Stimulated activated CD8-positive, alpha-beta memory T cell treated with anti-CD3 and anti-CD28 coated beads, Interleukin-15, amount 100 ng/mL, for 1 hour (primary cell): ENCODE measurements around the gene ACP5.
A peak's percentile ranks its signal among the peaks of the same experiment; 100 is the strongest.
"Not testable (repeated sequence)": the region's sequence is repeated elsewhere in the genome, so short reads cannot be mapped to it uniquely, and the experiment has no call there.

Source experiments
- DNase-seq: peaks from one replicate; pipeline ENCODE4 v3.0.0-alpha.2; 2020; ENCODE audit warnings: low read depth

Gene ACP5

DNA sequence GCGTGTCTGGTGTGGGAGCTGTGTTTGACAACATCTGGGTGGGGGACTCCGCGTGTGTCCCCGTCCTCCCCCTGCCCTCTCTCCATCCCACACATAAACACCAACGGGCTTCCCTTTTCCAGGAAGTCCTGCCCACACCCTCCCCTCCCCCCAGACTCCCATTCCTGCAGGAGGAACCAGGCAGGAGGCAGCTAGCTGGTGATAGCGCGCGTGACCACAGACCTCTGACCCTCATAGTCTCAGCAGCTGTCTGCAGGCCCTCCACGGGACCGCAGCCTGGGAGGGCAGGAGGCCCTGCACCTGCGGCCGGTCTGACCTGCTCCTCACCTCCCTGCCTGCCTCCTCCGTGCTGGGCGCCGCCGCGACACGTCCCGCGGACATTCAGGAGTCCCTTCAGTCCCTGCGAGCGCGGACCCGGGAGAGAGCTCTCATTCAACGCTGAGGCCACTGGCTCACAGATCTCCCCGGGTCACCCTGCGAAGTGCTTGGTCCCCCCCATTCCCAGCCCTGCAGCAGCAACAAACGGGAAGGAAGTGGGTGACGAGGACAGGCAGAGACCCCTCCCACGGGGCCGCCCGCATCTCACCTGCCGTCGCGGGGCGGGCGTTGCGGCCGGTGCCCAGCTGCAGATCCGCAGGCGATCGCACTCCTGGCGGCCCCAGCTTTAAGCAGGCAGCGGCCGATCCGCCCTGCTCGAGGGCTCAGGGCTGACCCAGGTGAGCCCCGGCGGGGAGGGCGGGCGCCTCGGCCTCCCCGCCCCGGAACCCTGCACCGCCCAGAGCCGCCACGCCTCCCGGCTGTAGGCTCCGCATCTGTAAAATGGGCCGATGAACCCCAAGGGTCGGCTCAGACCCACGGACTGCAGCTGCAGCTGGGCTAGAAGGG is 1.1 kb upstream of the ACP5 start:
- no peak for DNase-seq

DNA sequence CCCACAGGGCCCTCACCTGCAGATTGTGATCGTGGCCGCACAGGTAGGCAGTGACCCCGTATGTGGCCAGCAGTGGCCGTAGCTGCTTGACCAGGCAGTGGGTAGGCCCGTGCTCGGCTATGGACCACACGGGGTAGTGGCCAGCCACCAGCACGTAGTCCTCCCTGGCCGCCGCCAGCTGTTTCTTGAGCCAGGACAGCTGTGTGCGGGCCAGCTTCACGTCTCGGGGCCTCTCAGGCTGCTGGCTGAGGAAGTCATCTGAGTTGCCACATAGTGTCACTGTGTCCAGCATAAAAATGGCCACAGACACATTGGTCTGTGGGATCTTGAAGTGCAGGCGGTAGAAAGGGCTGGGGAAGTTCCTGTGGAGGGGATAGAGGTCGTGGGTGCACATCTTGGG is 1.2 kb downstream of the ACP5 start:
- no peak for DNase-seq

GRCh38 chr19:11574689-11575088 is 2.8 kb downstream of the ACP5 start:
- no peak for DNase-seq

GRCh38 chr19:11573763-11574162 is 3.7 kb downstream of the ACP5 start:
- not testable (repeated sequence) for DNase-seq

- DNase-seq = not testable (repeated sequence)
Observed at GRCh38 chr19:11573354-11573753, 4.1 kb downstream of the ACP5 start.

DNA sequence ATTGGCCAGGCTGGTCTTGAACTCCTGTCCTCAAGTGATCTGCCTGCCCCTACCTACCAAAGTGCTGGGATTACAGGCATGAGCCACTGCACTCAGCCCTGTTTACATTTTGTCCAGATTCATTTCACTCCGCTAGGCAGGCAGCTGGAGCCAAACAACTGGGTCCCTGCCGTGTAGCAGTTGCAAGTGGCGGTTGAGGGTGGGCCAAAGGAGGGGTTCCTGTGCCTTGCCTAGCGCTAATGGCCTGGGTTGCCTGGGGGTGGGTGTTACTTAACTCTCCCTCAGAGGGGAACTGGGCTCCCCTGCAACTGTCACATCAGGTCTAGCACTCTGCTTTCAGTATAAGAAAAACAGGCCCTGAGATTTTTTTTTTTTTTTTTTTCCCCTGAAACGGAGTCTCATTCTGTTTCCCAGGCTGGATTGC is 7.4 kb downstream of the ACP5 start:
- no peak for DNase-seq

DNA sequence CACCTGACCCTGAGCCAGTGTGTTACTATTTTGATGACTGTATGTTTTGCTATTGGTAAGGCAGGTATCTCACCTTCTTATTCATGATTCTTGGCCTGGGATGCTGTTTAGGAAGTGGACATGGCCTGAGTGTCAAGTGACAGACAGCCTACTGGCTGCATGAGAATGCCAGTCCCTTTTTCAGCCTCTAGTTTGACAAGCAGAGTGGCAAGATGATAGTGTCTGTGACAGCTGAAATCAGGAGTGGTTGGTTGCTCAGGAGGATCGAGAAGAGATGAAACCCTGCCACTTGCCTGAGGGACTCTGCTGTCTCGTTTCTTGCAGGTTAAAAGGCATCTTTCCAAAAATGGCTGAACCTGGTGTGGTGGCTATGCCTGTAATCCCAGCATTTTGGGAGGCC is 11.3 kb downstream of the ACP5 start:
- DNase-seq = no peak

DNA sequence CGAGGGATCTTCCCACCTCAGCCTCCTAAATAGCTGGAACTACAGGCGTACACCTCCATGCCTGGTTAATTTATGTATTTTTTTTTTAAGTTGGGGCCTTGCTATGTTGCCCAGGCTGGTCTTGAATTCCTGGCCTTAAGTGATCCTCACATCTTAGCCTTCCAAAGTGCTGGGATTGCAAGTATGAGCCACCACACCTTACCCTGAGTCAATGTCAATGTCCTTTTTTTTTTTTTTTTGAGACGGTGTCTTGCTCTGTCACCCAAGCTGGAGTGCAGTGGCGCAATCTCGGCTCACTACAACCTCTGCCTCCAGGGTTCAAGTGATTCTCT is 11.8 kb downstream of the ACP5 start:
- not testable (repeated sequence) for DNase-seq

DNA sequence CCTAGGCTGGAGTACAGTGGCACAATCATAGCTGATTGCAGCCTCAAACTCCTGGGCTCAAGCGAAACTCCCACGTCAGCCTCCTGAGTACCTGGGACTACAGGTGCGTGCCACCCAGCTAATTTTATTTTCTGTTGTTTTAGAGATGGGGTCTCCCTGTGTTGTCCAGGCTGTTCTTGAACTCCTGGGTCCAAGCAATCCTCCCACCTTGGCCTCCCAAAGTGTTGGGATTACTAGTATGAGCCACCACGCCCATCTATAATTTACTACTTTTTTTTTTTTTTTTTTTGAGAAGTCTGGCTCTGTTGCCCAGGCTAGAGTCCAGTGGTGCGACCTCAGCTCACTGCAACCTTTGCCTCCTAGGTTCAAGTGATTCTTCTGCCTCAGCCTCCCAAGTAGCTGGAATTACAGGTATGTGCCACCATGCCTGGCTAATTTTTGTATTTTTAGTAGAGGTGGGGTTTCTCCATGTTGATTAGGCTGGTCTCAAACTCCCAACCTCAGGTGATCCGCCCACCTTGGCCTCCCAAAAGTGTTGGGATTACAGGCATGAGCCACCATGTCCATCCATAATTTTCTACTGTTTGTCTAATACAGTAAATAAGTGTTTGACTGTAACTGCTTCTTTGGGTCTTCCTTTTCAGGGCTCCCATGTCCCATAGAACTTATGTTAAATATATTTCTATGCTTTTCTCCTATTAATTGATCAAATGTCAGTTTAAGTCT is 13.2 kb downstream of the ACP5 start:
- not testable (repeated sequence) for DNase-seq

- no peak for DNase-seq
Observed at GRCh38 chr19:11563532-11563931, 13.9 kb downstream of the ACP5 start.

DNA sequence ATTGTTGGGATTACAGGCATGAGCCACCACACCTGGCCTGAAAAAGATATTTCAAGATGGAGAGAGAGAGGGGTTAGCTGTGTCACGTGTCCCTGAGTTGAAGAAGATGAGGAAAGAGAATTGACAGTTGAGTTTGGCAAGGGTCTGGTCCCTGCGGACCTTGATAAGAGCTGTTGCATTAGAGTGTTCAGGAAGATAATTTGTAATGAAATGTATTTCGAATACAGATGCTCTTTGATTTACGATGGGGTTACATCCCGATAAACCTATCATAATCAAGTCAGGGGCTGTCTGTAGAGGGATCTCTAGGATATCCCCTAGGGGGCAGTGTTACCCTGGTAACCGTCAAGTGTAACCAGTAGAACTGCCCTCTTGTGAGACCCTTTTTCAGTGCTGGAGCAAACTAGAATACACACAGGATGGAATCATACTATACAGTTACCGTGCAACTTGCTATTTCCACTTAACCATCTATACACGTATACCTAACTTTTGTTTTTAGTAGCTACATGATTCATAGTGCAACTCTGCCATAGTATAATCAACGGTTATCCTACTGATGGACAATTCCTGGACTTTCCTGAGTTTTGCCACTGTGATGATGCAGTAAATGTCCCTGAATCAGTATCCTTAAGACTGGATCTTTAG is 16.9 kb downstream of the ACP5 start:
- no peak for DNase-seq

DNA sequence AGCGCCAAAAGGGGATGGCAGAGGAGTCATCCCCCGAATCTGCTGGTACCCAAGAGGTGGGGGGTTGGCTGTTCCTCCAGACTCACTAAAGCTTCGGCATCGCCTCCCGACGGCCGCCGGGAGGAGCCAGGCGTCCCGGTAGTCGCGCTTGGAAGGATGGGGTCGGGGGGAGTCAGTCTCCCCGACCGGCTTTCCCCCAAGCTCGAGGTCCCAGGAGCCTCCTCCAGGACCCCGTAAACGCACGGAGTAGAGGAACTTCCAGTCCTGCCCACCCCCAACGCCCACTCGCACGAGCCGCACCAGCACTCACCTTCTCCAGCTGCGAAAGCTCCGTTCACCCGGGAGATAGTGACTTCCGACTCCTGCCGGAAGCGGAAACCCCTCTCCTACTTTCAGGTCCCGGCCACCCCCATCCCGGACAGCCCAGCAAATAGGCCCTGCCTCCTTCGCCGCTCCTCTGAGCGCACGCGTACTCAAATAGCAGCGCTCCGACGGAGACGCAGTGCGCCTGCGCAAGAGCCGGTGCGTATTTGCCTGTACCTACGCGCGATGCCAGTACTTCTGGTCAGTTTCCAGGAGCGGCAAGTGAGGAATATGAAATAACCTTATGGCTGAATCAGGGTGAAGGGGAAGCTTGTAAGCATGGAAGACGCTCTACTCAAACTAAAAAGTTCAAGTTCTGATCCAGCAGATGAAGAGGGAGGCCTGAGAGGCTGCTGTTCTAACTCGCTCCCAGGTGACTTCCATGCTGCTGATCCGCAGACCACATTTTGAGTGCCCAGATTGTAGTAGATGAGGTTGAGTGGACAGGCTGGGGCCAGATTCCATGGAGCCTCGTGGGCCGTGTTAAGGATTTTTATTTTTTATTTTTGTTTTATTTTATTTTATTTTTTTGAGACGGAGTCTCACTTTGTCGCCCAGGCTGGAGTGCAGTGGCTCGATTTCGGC is 18.3 kb downstream of the ACP5 start, which contains the start of gene ELOF1:
Gene ELOF1, minus strand, starts transcription at position 350 of the 948 bp plus-strand sequence. CDS start 4,883 bp downstream, outside the sequence.
- DNase-seq = peak; percentile 91

GRCh38 chr19:11556634-11557420 is 20.6 kb downstream of the ACP5 start:
- DNase-seq = no peak

DNA sequence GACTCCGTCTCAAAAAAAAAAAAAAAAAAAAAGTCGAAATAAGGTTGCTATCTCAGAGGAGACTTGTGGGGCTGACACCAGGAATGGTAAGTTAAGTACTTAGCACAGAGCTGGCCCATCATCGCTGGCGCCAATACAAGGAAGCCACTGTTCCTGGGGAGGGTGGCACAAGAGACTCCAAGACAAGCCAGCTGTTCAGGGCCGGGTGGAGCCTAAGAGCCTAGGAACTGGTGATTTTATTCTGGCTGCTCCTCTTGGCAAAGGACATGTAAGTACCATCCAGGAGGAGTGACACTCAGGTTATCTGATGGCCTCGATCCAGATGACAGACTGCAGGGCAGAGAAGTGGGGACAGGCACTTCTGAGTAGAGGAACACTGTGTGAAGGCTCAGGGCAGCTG is 22.2 kb downstream of the ACP5 start:
- DNase-seq = no peak

- no peak for DNase-seq
Observed at GRCh38 chr19:11554160-11554559, 23.3 kb downstream of the ACP5 start.

DNA sequence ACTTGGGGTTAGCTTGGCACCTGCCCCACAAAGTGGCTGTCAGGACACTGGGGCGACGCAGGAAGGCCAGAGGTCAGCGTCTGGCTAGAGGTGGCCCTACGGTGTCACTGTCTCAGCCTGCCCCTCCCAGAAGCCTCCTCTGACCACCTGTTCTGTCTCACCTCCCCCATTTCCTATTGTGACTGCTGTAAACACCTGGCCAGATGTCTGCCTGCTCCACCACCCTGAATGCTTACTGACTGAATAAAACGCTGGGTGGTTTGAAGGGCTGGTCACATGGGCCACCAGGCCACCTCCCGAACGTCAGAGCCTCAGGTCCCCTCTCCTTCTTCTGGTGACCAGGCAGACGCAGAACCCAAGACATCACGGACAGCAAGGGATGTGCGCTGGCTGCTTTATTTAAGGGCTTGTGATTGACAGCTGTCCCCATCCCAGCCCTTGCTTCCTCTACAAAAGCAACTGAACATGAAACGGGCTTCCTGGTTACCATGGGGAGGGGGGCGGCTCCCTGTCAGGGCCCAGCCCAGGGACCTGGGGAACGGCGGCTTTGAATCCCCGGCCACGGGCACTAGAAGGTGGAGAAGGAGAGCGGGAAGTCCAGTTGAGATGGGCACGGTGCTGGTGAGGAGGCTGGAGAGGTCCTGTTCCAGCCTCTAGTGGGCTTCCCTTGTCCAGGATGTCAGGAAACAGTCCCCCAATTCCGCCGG is 24.6 kb downstream of the ACP5 start:
- no peak for DNase-seq

GRCh38 chr19:11551603-11552235 is 25.7 kb downstream of the ACP5 start:
- no peak for DNase-seq

DNA sequence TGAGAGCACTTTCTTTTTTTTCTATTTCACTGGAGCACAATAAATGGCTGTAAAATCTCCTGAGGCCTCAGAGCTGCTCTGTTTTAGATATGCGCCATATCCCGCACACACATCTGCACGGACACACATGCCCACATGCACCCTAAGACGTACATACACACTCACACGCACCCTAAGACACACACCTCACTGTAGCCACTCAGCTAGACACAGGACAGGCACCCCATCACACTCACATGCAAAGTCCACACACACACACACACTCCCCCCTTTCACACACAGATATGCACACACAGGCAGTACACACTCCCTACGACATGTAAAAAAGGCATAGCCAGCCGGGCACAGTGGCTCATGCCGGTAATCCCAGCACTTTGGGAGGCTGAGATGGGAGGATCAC is 27.2 kb downstream of the ACP5 start:
- no peak for DNase-seq

DNA sequence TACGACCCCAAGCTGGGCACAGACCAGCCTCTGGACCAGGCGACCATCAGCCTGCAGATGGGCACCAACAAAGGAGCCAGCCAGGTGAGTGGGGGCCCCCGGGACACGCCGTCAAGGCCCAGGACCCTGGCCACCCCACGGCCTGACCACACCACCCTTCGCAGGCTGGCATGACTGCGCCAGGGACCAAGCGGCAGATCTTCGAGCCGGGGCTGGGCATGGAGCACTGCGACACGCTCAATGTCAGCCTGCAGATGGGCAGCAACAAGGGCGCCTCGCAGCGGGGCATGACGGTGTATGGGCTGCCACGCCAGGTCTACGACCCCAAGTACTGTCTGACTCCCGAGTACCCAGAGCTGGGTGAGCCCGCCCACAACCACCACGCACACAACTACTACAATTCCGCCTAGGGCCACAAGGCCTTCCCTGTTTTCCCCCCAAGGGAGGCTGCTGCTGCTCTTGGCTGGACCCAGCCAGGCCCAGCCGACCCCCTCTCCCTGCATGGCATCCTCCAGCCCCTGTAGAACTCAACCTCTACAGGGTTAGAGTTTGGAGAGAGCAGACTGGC is 28.0 kb downstream of the ACP5 start:
- no peak for DNase-seq
